ENCODE results near the gene DPP4.

DNA sequence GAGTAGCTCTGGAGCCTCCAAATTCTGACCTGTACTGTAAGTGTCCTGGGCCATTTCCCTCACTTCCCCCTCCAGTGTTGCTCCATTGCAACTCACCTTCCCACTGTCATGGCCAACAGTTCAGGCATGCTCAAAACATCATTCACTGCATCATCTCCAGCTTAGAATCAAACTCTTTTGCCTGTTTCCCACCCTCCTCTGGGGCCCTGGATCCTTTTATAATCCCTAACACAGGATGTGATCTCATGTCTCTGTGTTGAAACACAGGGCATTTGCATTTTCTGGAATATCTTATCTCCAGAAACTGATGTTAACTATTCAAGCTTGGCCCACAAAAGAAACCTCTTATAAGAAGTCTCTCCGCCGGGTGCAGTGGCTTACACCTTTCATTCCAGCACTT lies 3.0 kb downstream of the DPP4 start:
- TF ChIP-seq, protein P1, sequence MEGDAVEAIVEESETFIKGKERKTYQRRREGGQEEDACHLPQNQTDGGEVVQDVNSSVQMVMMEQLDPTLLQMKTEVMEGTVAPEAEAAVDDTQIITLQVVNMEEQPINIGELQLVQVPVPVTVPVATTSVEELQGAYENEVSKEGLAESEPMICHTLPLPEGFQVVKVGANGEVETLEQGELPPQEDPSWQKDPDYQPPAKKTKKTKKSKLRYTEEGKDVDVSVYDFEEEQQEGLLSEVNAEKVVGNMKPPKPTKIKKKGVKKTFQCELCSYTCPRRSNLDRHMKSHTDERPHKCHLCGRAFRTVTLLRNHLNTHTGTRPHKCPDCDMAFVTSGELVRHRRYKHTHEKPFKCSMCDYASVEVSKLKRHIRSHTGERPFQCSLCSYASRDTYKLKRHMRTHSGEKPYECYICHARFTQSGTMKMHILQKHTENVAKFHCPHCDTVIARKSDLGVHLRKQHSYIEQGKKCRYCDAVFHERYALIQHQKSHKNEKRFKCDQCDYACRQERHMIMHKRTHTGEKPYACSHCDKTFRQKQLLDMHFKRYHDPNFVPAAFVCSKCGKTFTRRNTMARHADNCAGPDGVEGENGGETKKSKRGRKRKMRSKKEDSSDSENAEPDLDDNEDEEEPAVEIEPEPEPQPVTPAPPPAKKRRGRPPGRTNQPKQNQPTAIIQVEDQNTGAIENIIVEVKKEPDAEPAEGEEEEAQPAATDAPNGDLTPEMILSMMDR (conservative IDR thresholded peaks at IDR 0.05; ENCODE audit: low read length), result no peak
- TF ChIP-seq EZH2phosphoT487 (IDR thresholded peaks at IDR 0.05; ENCODE audit: borderline replicate concordance, low read depth, low read length), result no peak

All from OCI-LY7 (cell line).